ENCODE data around the gene MEI1. TPM values are rescaled to one million over a fixed set of nuclear protein-coding genes. Genes with fewer than 3 reads are reported as not detected.

Gene MEI1
- polyA plus RNA-seq, 1 experiment = 3.8 TPM

DNA sequence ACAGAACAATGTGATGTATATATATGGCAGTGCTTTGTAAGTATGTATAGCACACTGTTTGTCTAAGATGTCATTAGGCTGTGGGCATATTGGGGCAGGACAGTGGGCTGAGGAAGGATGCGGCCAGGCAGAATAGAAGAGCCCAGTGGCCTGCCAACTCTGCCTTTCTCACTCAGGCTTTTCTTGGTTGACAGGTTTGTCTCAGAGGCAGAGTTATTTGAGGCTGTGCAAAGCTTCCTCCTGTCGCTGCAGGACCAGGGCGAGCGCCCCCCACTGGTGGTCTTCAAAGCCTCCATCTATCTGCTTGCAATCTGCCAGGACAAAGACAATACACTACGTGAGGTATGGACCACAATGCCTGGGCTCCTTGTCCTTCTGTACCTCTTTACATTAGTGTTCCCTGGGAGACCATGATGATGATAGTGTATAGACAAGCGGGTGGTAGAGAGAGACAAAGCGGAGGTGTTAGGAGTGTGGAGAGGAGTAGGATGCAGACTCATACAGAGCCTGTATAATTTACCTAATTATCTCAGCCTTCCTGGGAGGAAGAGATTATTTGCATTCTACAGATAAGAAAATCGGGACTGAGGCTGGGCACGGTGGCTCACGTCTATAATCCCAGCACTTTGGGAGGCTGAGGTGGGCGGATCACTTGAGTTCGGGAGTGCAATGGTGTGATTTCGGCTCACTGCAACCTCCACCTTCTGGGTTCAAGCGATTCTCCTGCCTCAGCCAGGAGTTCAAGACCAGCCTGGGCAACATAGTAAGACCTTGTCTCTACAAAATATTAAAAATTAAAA, 63.9 kb downstream of the MEI1 start:
- H3K4me3 ChIP-seq (ENCODE audit: low read depth, low read length) = no peak overlapping the region
- TF ChIP-seq, protein P1, sequence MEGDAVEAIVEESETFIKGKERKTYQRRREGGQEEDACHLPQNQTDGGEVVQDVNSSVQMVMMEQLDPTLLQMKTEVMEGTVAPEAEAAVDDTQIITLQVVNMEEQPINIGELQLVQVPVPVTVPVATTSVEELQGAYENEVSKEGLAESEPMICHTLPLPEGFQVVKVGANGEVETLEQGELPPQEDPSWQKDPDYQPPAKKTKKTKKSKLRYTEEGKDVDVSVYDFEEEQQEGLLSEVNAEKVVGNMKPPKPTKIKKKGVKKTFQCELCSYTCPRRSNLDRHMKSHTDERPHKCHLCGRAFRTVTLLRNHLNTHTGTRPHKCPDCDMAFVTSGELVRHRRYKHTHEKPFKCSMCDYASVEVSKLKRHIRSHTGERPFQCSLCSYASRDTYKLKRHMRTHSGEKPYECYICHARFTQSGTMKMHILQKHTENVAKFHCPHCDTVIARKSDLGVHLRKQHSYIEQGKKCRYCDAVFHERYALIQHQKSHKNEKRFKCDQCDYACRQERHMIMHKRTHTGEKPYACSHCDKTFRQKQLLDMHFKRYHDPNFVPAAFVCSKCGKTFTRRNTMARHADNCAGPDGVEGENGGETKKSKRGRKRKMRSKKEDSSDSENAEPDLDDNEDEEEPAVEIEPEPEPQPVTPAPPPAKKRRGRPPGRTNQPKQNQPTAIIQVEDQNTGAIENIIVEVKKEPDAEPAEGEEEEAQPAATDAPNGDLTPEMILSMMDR (IDR thresholded peaks at IDR 0.05; ENCODE audit: insufficient read depth, low read depth, low read length) = peak; percentile 34; the same call in 1 of the 2 replicates
- H3K27me3 ChIP-seq (ENCODE audit: control insufficient read depth, insufficient read depth, low read length) = no peaks in the 10 kb centered on the region; the same call in 1 of the 2 replicates
- DNase-seq (ENCODE audit: low read depth) = no peak
- no peaks in the 10 kb centered on the region for H3K36me3 ChIP-seq (ENCODE audit: control insufficient read depth, insufficient read depth, low read length)
- POLR2A ChIA-PET = no interaction called here
- CTCF ChIA-PET = interaction anchor here (0.6 to 2.1 kb wide), 4 partner anchors 17 to 327 kb away, joined by 3 to 10 read pairs (median 4); no protein-coding TSS in a partner anchor

DNA sequence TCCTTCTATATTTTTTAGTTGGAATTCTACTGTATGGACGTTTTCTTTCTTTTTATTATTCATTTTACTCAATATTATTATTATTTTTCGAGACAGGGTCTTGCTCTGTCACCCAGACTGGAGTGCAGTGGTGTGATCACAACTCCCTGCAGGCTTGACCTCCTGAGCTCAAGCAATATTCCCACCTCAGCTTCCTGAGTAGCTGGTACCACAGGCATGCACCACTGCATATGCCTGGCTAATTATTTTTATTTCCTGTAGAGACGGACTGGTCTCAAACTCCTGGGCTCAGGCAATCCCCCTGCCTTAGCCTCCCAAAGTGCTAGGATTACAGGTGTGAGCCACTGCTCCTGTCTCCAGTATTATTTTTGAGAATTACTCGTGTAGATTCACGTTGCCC, 67.2 kb downstream of the MEI1 start:
- POLR2A ChIA-PET = no interaction called here
- Histone ChIP-seq H3K4me3 (ENCODE audit: low read depth, low read length) (no peak overlapping the region), H3K36me3 (ENCODE audit: control insufficient read depth, insufficient read depth, low read length) (no peaks in the 10 kb centered on the region), H3K27me3 (ENCODE audit: control insufficient read depth, insufficient read depth, low read length) (no peaks in the 10 kb centered on the region; the same call in 1 of the 2 replicates)
- CTCF ChIA-PET = interaction anchor here (0.9 to 3.0 kb wide), 4 partner anchors 13 to 199 kb away, joined by 3 to 8 read pairs (median 6); no protein-coding TSS in a partner anchor
- DNase-seq (ENCODE audit: low read depth) = no peak
- TF ChIP-seq, protein P1 (IDR thresholded peaks at IDR 0.05; ENCODE audit: insufficient read depth, low read depth, low read length) = no peak

DNA sequence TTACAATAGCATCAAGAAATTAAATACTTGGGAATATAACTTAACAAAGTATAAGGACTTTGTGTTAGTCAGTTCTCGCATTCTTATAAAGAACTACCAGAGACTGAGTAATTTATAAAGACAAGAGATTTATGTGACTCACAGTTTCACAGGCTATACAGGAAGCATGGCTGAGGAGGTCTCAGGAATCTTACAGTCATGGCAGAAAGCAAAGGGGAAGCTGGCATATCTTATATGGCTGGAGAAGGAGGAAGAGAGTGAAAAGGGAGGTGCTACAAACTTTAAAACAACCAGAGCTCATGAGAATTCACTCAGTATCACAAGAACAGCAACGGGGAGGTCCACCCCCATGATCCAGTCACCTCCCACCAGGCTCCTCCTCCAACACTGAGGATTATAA, 69.1 kb downstream of the MEI1 start:
- H3K27me3 ChIP-seq (ENCODE audit: control insufficient read depth, insufficient read depth, low read length) = no peaks in the 10 kb centered on the region
- no peaks in the 10 kb centered on the region for H3K36me3 ChIP-seq (ENCODE audit: control insufficient read depth, insufficient read depth, low read length)
- DNase-seq (ENCODE audit: low read depth) = no peak
- TF ChIP-seq, protein P1 (IDR thresholded peaks at IDR 0.05; ENCODE audit: insufficient read depth, low read depth, low read length) = no peak
- ChIA-PET POLR2A (interaction anchor here (0.6 kb wide), 1 partner anchor 54 kb away, joined by 7 read pairs; no protein-coding TSS in a partner anchor), CTCF (interaction anchor here (0.8 to 3.0 kb wide), 3 partner anchors 14 to 173 kb away, joined by 3 to 8 read pairs (median 7); no protein-coding TSS in a partner anchor)
- H3K4me3 ChIP-seq (ENCODE audit: low read depth, low read length) = no peak overlapping the region

DNA sequence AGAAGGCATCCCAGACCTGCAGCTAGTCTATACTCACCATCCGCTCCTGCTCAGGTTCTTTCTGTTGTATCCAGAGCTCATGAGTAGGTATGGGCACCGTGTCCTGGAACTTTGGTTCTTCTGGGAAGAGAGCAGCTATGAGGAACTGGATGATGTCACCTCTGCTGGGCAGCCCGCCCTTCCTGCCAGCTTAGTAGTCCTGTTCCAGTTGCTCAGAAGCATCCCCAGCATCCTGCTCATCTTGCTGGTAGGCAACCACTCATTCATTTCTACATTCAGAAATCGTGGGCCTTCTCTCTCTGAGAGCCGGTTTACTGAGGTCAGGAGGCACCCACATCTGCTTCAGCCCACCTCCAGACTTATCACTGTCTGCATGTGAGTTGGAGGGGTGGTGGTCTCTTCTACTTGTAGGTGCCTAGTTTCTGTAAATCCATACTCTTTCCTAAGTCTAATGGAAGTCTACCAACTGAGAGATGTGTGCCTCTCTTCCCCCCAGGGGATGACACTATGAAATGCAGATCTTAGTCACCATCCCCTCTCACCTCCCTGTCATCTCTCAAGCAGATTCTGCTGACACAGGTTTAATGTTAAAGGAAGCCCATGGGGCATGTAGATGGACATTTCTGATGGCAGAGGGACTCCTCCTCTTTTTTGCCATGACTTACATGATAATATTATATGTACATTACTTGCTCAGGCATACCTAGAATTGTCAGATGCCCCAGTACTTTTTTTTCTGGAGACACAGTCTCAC, 71.6 kb downstream of the MEI1 start:
- no peaks in the 10 kb centered on the region for H3K36me3 ChIP-seq (ENCODE audit: control insufficient read depth, insufficient read depth, low read length)
- POLR2A ChIA-PET = no interaction called here
- no peak for DNase-seq (ENCODE audit: low read depth)
- CTCF ChIA-PET = interaction anchor here (1.2 kb wide), 1 partner anchor 74 kb away, joined by 4 read pairs; no protein-coding TSS in a partner anchor
- TF ChIP-seq, protein P1 (IDR thresholded peaks at IDR 0.05; ENCODE audit: insufficient read depth, low read depth, low read length) = no peak
- H3K27me3 ChIP-seq (ENCODE audit: control insufficient read depth, insufficient read depth, low read length) = no peaks in the 10 kb centered on the region
- H3K4me3 ChIP-seq (ENCODE audit: low read depth, low read length) = no peak overlapping the region

DNA sequence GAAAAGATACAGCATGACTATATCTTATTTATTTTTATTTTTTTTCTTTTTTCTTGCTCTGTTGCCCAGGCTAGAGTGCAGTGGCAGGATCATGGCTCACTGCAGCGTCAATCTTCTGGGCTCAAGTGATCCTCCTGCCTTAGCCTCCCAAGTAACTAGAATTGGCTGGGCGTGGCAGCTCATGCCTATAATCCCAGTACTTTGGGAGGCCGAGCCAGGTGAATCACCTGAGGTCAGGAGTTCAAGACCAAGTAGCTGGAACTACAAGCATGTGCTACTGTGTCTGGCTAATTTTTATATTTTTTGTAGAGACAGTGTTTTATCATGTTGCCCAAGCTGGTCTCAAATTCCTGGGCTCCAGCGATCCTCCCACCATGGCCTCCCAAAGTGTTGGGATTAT, 72.9 kb downstream of the MEI1 start:
- H3K36me3 ChIP-seq (ENCODE audit: control insufficient read depth, insufficient read depth, low read length) = no peaks in the 10 kb centered on the region
- POLR2A ChIA-PET = no interaction called here
- CTCF ChIA-PET = no interaction called here
- no peak overlapping the region for H3K4me3 ChIP-seq (ENCODE audit: low read depth, low read length)
- TF ChIP-seq, protein P1 (IDR thresholded peaks at IDR 0.05; ENCODE audit: insufficient read depth, low read depth, low read length) = no peak
- no peak for DNase-seq (ENCODE audit: low read depth)
- no peaks in the 10 kb centered on the region for H3K27me3 ChIP-seq (ENCODE audit: control insufficient read depth, insufficient read depth, low read length)

All from BJ (cell line).